Gastroesophageal sphincter (tissue), 4 donors: Measurements from ENCODE around the gene HNRNPA2B1. TPM values are rescaled to one million over a fixed set of nuclear protein-coding genes. Genes with fewer than 3 reads are reported as not detected.

Source experiments
- ATAC-seq: fragments of 150-250 bp; one replicate; pipeline ENCODE4 v1.9.1; 2016; ENCODE audit warnings: mild to moderate bottlenecking, moderate library complexity
- H3K27ac ChIP-seq, 4 donors: fragments of 200-600 bp; sonication (generic) in 3 of 4; 1 replicate in 3 of 4; 2 replicates in 1 of 4; pipeline ENCODE4 v1.5.1; 2016 to 2019
- H3K27me3 ChIP-seq: fragments of 200-600 bp; sonication (generic); one replicate; pipeline ENCODE4 v1.5.1; 2019
- H3K36me3 ChIP-seq, 2 donors: fragments of 200-600 bp; sonication (generic); one replicate each; pipeline ENCODE4 v1.5.1; 2019; ENCODE audit warnings: control low read depth in 1 of 2
- H3K4me1 ChIP-seq, 3 donors: fragments of 200-600 bp; sonication (generic); 1 replicate in 2 of 3; 2 replicates in 1 of 3; pipeline ENCODE4 v1.5.1; 2016 to 2019; ENCODE audit warnings: control low read depth in 2 of 3
- H3K4me3 ChIP-seq, 2 donors: fragments of 200-600 bp; sonication (generic); one replicate each; pipeline ENCODE4 v1.5.1; 2019; ENCODE audit warnings: mild to moderate bottlenecking in 1 of 2, moderate library complexity in 1 of 2
- H3K9me3 ChIP-seq, 3 donors: fragments of 200-600 bp; sonication (generic); one replicate each; pipeline ENCODE4 v1.5.1; 2017 to 2019; ENCODE audit warnings: control low read depth in 2 of 3
- EP300 ChIP-seq: sonication (generic); formaldehyde crosslinking; IDR thresholded peaks from one replicate; pipeline ENCODE4 v1.6.1; 2017; ENCODE audit warnings: antibody characterized with exemption, mild to moderate bottlenecking
- POLR2A ChIP-seq, 2 donors: fragments of 450-650 bp; IDR thresholded peaks; one replicate each; pipeline ENCODE4 v1.6.1; 2017; ENCODE audit warnings: antibody characterized with exemption in 2 of 2, mild to moderate bottlenecking in 2 of 2, moderate library complexity in 1 of 2
- POLR2AphosphoS5 ChIP-seq: sonication (generic); formaldehyde crosslinking; IDR thresholded peaks from one replicate; pipeline ENCODE4 v1.6.1; 2017; ENCODE audit warnings: antibody characterized with exemption
- WGBS, 2 donors: methylation state at CpG; one replicate each; pipeline ENCODE4 v1.1.5; 2018; ENCODE audit warnings: low coverage in 1 of 2; 5-methylcytosine and 5-hydroxymethylcytosine counted together
- total RNA-seq, 4 donors: library from RNA; depleted of rRNA; stranded (reverse); fragments of >200 nt; gene quantifications; one replicate each; pipeline ENCODE4 v1.1.0, GENCODE V29; 2016
- TF ChIP-seq, protein P1 (sequence below), 4 experiments: fragments of 200-600 bp in 2 of 4; fragments of 450-650 bp in 2 of 4; sonication (generic) in 1 of 4; IDR thresholded peaks; one replicate each; pipeline ENCODE4 v1.5.1; 2017 to 2019; ENCODE audit warnings: antibody characterized with exemption in 4 of 4, mild to moderate bottlenecking in 2 of 4, moderate library complexity in 2 of 4

HNRNPA2B1 gene
- total RNA-seq, 4 donors from 2014 or later: 171 to 210 (median 189) TPM

DNA sequence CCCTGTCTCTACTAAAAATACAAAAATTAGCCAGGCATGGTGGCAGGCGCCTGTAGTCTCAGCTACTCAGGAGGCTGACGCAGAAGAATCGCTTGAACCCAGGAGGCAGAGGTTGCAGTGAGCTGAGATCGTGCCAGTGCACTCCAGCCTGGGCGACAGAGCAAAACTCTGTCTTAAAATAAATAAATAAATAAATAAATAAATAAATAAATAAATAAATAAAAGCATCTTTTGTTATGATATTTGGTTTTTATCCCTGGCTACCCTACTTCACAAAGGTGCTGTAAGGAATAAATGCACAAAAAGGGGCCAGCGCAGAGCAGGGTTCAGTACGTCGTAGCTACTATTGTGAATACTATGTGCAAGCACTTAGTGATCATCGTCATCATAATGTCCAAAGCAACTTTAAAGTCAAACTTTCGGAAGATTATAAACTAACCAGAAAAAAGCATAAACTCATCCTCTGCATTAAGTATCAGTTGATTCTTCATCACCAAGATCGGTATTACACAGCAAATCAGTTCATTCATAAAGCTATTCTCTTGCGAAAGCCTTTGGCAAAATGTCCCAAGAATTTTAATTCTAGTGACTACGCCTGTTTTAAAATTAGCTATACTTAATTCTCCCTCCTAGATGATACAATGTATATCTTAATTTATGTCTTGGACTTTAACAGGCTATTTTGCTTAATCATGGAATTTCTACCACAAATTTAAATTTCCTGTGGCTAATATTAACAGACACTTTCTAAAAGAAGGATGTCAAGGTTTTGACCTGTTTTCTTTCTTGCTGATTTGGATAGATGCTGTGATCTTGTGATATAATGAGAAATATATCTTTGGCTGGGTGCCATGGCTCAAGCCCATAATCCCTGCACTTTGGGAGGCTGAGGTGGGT is 56.1 kb downstream of the HNRNPA2B1 start:
- TF ChIP-seq POLR2A (IDR thresholded peaks at IDR 0.05) (no peak), POLR2AphosphoS5 (no peak), EP300 (no peak)
- TF ChIP-seq, protein P1, sequence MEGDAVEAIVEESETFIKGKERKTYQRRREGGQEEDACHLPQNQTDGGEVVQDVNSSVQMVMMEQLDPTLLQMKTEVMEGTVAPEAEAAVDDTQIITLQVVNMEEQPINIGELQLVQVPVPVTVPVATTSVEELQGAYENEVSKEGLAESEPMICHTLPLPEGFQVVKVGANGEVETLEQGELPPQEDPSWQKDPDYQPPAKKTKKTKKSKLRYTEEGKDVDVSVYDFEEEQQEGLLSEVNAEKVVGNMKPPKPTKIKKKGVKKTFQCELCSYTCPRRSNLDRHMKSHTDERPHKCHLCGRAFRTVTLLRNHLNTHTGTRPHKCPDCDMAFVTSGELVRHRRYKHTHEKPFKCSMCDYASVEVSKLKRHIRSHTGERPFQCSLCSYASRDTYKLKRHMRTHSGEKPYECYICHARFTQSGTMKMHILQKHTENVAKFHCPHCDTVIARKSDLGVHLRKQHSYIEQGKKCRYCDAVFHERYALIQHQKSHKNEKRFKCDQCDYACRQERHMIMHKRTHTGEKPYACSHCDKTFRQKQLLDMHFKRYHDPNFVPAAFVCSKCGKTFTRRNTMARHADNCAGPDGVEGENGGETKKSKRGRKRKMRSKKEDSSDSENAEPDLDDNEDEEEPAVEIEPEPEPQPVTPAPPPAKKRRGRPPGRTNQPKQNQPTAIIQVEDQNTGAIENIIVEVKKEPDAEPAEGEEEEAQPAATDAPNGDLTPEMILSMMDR (IDR thresholded peaks at IDR 0.05): no peak
- no peak overlapping the region for H3K27ac ChIP-seq
- WGBS, 2 donors: 85 to 90% methylated on average over 10 to 13 of the region's 13 CpGs
- H3K4me1 ChIP-seq: no peaks in the 10 kb centered on the region
- H3K36me3 ChIP-seq: no peaks in the 10 kb centered on the region
- H3K9me3 ChIP-seq: no peaks in the 10 kb centered on the region
- no peak for ATAC-seq
- H3K27me3 ChIP-seq: peaks cover 17% of the 10 kb centered on the region
- no peak overlapping the region for H3K4me3 ChIP-seq

DNA sequence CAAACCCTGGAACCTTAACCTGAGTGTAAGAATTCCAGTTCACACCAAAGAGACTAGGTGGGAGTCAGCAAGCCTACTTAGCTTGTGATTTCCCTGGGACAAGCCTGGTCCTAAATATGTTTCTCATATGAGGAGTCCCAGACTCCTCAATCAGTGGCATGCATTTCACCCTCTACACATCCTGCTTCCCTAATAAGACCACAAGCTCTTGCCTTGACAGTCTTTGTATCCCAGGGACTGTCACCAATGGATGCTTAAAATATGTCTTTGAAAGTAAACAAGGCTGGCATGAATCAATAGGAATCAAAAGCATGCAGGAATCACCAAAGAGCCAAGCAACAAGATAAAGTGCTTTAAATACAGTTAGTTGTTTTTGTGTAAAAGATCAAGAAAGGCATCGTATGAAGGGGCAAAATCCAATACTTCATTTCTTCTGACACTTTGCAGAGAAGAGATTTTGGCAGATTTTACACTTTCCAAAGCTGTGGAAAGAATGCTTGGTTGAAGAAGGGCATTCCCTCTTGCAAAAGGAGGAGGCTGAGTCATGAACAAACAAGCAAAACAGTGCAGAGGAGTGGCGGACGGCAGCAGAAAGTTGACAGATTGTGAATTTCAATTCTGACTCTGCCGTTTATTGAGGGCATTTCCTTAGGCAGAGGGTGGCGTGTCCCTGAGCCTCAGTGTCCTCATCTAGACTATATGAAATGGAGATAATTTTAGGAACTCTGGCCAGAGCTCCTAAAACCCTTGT is 57.1 kb downstream of the HNRNPA2B1 start:
- no peak overlapping the region for H3K4me3 ChIP-seq
- H3K36me3 ChIP-seq: no peaks in the 10 kb centered on the region
- no peak overlapping the region for H3K27ac ChIP-seq
- no peaks in the 10 kb centered on the region for H3K9me3 ChIP-seq
- ATAC-seq: no peak
- 40 to 57% methylated on average over 5 of the region's 5 CpGs for WGBS, 2 donors
- peaks cover 17% of the 10 kb centered on the region for H3K27me3 ChIP-seq
- H3K4me1 ChIP-seq: no peaks in the 10 kb centered on the region
- TF ChIP-seq POLR2AphosphoS5: no peak
- no peak for TF ChIP-seq POLR2A (IDR thresholded peaks at IDR 0.05)
- TF ChIP-seq EP300: no peak
- TF ChIP-seq, protein P1 (IDR thresholded peaks at IDR 0.05): no peak

DNA sequence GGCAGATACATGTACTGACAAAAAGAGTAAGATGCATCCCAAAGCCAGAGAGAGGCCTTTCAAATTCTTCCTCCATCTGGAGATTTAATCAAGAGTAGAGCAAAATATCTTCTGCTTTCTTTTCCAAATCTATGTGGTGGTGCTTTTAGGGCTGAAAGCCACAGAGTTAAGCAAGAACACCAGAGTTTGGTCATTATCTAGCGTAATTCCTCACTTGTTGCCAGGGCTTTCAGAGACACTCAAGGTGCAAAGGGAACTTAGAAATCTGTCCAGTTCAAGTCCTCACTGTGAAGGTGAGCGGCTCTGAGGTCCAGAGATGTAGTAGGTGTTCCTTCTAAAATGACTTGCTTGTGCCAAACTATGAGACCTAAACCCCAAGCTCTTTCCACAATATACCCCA is 59.5 kb downstream of the HNRNPA2B1 start:
- TF ChIP-seq POLR2A (IDR thresholded peaks at IDR 0.05): no peak
- no peak for TF ChIP-seq POLR2AphosphoS5
- TF ChIP-seq, protein P1 (IDR thresholded peaks at IDR 0.05): no peak
- no peak for ATAC-seq
- Histone ChIP-seq H3K36me3 (no peaks in the 10 kb centered on the region), H3K27ac (no peak overlapping the region), H3K9me3 (no peaks in the 10 kb centered on the region), H3K27me3 (peaks cover 17% of the 10 kb centered on the region), H3K4me1 (no peaks in the 10 kb centered on the region), H3K4me3 (no peak overlapping the region)
- 85 to 88% methylated on average over 2 of the region's 2 CpGs for WGBS, 2 donors

DNA sequence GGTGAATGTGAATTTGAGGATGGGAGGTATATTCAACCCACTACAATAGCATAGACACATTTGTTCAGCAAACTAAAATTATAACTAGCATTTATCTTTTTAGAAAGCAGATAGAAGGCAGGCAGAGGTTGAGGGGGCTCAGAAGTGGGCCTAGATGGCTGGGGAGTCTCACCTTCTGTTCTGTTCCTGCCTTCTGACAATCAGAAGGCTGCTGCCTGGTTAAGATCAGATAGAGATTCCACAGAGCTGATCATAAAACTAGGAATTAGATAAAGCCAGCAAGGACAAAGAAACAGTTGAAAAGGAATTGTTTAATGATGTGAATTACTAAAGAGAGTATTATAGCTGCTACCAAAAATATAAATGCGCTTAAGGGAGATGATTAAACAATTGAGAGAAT is 60.2 kb downstream of the HNRNPA2B1 start:
- H3K9me3 ChIP-seq: no peaks in the 10 kb centered on the region
- no peak for ATAC-seq
- no peaks in the 10 kb centered on the region for H3K4me1 ChIP-seq
- no peak overlapping the region for H3K27ac ChIP-seq
- peaks cover 11% of the 10 kb centered on the region for H3K27me3 ChIP-seq
- TF ChIP-seq, protein P1 (IDR thresholded peaks at IDR 0.05): no peak
- TF ChIP-seq POLR2A (IDR thresholded peaks at IDR 0.05) (no peak), POLR2AphosphoS5 (no peak), EP300 (no peak)
- H3K36me3 ChIP-seq: no peaks in the 10 kb centered on the region
- H3K4me3 ChIP-seq: no peak overlapping the region
- 93 to 95% methylated on average over 1 of the region's 1 CpG for WGBS, 2 donors

Other genes with a start within 250 kb of the HNRNPA2B1 start
- 1 to 10 TPM in 3 of 4 donors, under 1 TPM in 1; 0.62 to 4.4 (median 2.2) TPM for gene NFE2L3, start 48.5 kb downstream of the HNRNPA2B1 start, total RNA-seq
- 10 to 100 TPM; 61.1 to 92.1 (median 83.3) TPM for gene CBX3, start 999 bp upstream of the HNRNPA2B1 start, total RNA-seq
- 1 to 10 TPM; 1.9 to 6.9 (median 4.0) TPM for gene SNX10, start 91.1 kb upstream of the HNRNPA2B1 start, total RNA-seq